Measurements from ENCODE around the gene AHCYL2. TPM values are rescaled to one million over a fixed set of nuclear protein-coding genes. Genes with fewer than 3 reads are reported as not detected.
A peak's percentile ranks its signal among the peaks of the same experiment; 100 is the strongest.

AHCYL2 gene
- total RNA-seq (2014; rRNA removed; shearing (Covaris generic); ENCODE audit: low replicate concordance): 4.8 and 5.5 TPM in 2 replicates

- peak; percentile 95 for DNase-seq
- Histone ChIP-seq H3K36me3 (no peaks in the 10 kb centered on the region), H3K9me3 (no peaks in the 10 kb centered on the region), H3K4me3 (peak within 1 kb of the TSS; percentile 61), H3K27me3 (no peaks in the 10 kb centered on the region)
Observed at GRCh38 chr7:129224251-129225205, at the start of gene AHCYL2. Gene AHCYL2, plus strand, starts transcription at chr7:129225030.

- Histone ChIP-seq H3K4me3 (no peak overlapping the region), H3K27me3 (no peaks in the 10 kb centered on the region), H3K9me3 (no peaks in the 10 kb centered on the region), H3K36me3 (no peaks in the 10 kb centered on the region)
- DNase-seq: peak; percentile 34
Observed at GRCh38 chr7:129176916-129177710, 47.7 kb upstream of the AHCYL2 start.

- H3K9me3 ChIP-seq: no peaks in the 10 kb centered on the region
- DNase-seq: no peak
- H3K4me3 ChIP-seq: no peak overlapping the region
- no peaks in the 10 kb centered on the region for H3K27me3 ChIP-seq
- no peaks in the 10 kb centered on the region for H3K36me3 ChIP-seq
Observed at GRCh38 chr7:129184981-129185670, 39.7 kb upstream of the AHCYL2 start.

- H3K27me3 ChIP-seq: no peaks in the 10 kb centered on the region
- H3K4me3 ChIP-seq: no peak overlapping the region
- no peaks in the 10 kb centered on the region for H3K9me3 ChIP-seq
- no peak for DNase-seq
- no peaks in the 10 kb centered on the region for H3K36me3 ChIP-seq
Observed at GRCh38 chr7:129186749-129187260, 38.0 kb upstream of the AHCYL2 start.

GRCh38 chr7:129187681-129188371 lies 37.0 kb upstream of the AHCYL2 start:
- Histone ChIP-seq H3K4me3 (peak overlapping the region; percentile 56), H3K27me3 (no peaks in the 10 kb centered on the region), H3K36me3 (no peaks in the 10 kb centered on the region), H3K9me3 (no peaks in the 10 kb centered on the region)
- DNase-seq: no peak

GRCh38 chr7:129188372-129188891 lies 36.4 kb upstream of the AHCYL2 start, which contains the start of gene SMO:
Gene SMO, plus strand, starts transcription at chr7:129188633. Its CDS starts 519 bp downstream, at chr7:129189152.
- H3K36me3 ChIP-seq: no peaks in the 10 kb centered on the region
- DNase-seq: peak; percentile 47
- peak within 1 kb of the TSS; percentile 56 for H3K4me3 ChIP-seq
- no peaks in the 10 kb centered on the region for H3K9me3 ChIP-seq
- no peaks in the 10 kb centered on the region for H3K27me3 ChIP-seq

- H3K36me3 ChIP-seq: no peaks in the 10 kb centered on the region
- peak; percentile 21 for DNase-seq
- H3K9me3 ChIP-seq: no peaks in the 10 kb centered on the region
- H3K27me3 ChIP-seq: no peaks in the 10 kb centered on the region
- peak overlapping the region; percentile 56 for H3K4me3 ChIP-seq
Observed at GRCh38 chr7:129188892-129189660, 35.8 kb upstream of the AHCYL2 start.

GRCh38 chr7:129189661-129190310 lies 35.0 kb upstream of the AHCYL2 start:
- Histone ChIP-seq H3K9me3 (no peaks in the 10 kb centered on the region), H3K4me3 (peak overlapping the region; percentile 56), H3K27me3 (no peaks in the 10 kb centered on the region), H3K36me3 (no peaks in the 10 kb centered on the region)
- DNase-seq: no peak

- H3K36me3 ChIP-seq: no peaks in the 10 kb centered on the region
- no peaks in the 10 kb centered on the region for H3K27me3 ChIP-seq
- DNase-seq: no peak
- no peaks in the 10 kb centered on the region for H3K9me3 ChIP-seq
- no peak overlapping the region for H3K4me3 ChIP-seq
Observed at GRCh38 chr7:129191272-129191671, 33.6 kb upstream of the AHCYL2 start.

- DNase-seq: no peak
- Histone ChIP-seq H3K27me3 (no peaks in the 10 kb centered on the region), H3K36me3 (no peaks in the 10 kb centered on the region), H3K9me3 (no peaks in the 10 kb centered on the region), H3K4me3 (no peak overlapping the region)
Observed at GRCh38 chr7:129193892-129194291, 30.9 kb upstream of the AHCYL2 start.

- Histone ChIP-seq H3K36me3 (no peaks in the 10 kb centered on the region), H3K4me3 (no peak overlapping the region), H3K9me3 (no peaks in the 10 kb centered on the region), H3K27me3 (no peaks in the 10 kb centered on the region)
- no peak for DNase-seq
Observed at GRCh38 chr7:129197771-129198170, 27.1 kb upstream of the AHCYL2 start.

GRCh38 chr7:129199406-129199805 lies 25.4 kb upstream of the AHCYL2 start:
- Histone ChIP-seq H3K9me3 (no peaks in the 10 kb centered on the region), H3K27me3 (no peaks in the 10 kb centered on the region), H3K4me3 (no peak overlapping the region), H3K36me3 (no peaks in the 10 kb centered on the region)
- DNase-seq: no peak

- Histone ChIP-seq H3K4me3 (no peak overlapping the region), H3K9me3 (no peaks in the 10 kb centered on the region), H3K27me3 (no peaks in the 10 kb centered on the region), H3K36me3 (no peaks in the 10 kb centered on the region)
- no peak for DNase-seq
Observed at GRCh38 chr7:129202058-129202777, 22.6 kb upstream of the AHCYL2 start.

- no peaks in the 10 kb centered on the region for H3K36me3 ChIP-seq
- H3K4me3 ChIP-seq: no peak overlapping the region
- no peaks in the 10 kb centered on the region for H3K27me3 ChIP-seq
- no peaks in the 10 kb centered on the region for H3K9me3 ChIP-seq
- DNase-seq: no peak
Observed at GRCh38 chr7:129203050-129203741, 21.6 kb upstream of the AHCYL2 start.
